Fibroblast of peridontal ligament (primary cell): ENCODE measurements around the gene CNOT3.

Experiments used
- DNase-seq: peaks from one replicate; pipeline ENCODE4 v3.0.0-alpha.2; 2010; ENCODE audit errors: extremely low read depth

Gene CNOT3

DNA sequence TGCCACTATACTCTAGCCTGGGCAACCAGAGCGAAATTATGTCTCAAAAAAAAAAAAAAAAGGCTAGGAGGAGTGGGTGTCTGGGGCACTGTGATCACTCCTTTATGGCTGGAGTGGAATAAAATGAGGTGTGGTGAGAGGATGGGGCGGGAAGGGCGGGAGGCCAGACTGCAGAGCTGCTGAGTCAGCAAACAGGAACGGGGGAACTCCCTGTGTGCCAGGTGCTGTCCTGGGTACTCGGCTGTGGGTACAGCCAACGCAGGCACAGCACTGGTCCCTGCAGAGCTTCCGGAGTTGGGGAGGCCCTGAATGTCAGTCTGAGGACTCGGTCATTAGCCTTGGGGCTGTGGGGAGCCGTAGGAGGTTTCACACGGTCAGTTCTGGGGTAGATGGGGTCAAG, 16.3 kb upstream of the CNOT3 start:
- no peak for DNase-seq

DNA sequence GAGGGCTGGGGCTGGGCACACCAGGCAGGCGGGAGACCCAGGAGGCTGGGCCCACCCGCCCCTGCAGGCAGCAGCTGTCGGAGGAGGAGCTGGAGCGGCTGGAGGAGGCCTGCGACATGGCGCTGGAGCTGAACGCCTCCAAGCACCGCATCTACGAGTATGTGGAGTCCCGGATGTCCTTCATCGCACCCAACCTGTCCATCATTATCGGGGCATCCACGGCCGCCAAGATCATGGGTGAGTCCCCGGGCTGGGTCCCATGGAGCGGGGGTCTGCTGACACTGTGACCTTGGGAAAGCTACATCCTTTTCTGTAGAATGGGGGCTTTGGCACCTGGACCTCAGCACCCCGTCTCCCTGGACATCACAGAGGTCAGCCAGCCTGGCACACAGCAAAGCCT, 13.9 kb upstream of the CNOT3 start:
- DNase-seq: no peak

DNA sequence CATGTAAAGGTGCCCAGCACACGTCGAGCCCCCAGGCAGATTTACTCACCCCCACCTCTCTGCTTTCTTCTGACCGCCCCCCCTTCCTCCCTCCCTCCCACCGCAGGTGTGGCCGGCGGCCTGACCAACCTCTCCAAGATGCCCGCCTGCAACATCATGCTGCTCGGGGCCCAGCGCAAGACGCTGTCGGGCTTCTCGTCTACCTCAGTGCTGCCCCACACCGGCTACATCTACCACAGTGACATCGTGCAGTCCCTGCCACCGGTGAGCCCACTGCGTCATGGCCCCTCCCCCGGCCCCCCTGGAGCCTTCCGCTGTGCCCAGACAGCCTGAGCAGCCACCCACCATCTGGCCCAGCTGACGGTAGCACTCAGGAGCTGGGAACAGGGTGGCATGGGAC, 13.2 kb upstream of the CNOT3 start:
- no peak for DNase-seq

DNA sequence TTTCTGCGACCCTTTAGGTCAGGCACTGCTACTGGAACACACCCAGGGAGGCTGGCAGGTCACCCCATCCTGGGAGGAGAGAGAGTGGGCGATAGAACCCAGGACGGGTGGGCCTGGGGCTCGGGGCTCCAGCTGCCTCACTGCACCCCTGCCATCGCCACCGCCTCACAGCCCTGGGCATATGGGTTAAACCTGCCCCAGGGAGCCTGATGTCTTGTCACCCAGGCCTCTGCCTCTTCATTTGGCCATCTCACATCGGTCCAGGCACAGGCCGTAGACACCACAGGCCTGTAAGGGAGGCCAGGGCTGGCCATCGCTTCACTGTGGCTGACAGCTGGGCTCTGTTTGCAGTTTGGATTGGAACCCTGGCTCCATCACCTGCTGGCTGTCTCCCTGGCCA, 11.8 kb upstream of the CNOT3 start:
- DNase-seq: no peak

DNA sequence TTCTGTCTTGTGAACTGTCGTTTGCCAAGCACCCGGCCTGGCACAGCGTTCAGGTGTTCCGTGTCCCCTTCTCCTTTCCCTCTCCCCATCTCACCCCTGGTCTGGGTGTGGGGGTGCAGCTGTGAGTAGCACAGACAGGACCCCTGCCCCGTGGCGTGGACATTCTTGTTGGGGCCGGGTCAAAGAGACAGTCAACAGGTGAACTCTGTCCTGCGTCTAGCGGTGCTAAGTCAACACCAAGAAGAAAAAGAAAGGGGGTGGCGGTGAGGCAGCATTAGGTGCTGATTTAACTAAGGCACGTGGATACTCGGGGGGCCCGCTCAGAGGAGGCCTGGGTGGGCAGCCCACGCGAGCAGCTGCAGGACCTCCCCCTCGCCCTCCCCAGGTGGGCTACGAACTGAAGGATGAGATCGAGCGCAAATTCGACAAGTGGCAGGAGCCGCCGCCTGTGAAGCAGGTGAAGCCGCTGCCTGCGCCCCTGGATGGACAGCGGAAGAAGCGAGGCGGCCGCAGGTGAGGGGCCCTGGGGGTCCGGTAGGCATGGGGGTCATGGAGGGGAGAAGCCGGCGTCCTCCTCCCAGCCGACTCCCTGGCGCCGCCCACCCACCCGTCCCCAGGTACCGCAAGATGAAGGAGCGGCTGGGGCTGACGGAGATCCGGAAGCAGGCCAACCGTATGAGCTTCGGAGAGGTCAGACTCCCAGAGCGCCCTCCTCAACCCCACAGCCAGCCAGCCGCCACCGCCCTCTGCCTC, 9.7 kb upstream of the CNOT3 start:
- no peak for DNase-seq

DNA sequence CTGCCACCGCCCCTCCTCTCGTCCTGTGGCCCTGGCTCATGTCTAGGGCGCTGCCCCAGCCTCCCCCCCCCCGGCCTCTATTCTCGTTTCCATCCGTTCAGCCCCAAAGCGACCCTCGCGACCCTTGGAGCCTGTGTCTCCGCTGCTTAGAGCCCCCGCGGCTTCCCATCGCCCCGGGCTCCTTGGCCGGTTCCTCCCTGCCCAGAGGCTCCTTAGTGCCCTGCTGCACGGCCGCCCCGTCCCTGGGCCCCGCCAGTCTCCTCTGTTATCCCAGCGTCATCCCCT, 9.2 kb upstream of the CNOT3 start:
- no peak for DNase-seq

DNA sequence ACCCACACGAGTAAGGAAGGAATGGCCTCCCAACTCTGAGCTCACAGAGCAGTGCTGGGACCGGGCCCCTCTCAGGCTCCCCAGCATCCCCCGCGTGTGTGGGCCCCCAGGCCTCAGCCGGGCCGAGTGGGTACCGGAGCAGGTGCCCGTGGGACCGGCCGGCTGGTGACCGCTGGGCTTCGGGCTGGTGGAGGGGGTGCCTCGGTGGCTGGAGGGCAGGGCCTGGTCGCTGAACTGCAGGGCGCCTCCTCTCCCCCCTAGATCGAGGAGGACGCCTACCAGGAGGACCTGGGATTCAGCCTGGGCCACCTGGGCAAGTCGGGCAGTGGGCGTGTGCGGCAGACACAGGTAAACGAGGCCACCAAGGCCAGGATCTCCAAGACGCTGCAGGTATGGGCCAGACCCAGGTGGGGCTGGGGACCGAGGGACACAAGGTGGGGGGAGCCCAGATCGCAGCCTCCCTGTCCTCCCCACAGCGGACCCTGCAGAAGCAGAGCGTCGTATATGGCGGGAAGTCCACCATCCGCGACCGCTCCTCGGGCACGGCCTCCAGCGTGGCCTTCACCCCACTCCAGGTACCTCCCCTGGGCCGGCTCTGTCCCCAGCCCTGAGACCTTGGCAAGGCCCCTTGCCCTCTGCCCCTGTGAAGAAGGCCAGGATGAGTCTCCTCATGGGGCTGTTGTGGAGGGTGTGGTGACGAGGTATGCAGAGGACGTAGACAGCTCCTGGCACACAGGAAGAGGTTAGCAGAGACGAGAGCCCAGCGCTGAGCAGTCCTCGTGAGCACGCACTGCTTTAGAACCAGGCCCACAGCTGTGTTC, 8.6 kb upstream of the CNOT3 start:
- DNase-seq: no peak

DNA sequence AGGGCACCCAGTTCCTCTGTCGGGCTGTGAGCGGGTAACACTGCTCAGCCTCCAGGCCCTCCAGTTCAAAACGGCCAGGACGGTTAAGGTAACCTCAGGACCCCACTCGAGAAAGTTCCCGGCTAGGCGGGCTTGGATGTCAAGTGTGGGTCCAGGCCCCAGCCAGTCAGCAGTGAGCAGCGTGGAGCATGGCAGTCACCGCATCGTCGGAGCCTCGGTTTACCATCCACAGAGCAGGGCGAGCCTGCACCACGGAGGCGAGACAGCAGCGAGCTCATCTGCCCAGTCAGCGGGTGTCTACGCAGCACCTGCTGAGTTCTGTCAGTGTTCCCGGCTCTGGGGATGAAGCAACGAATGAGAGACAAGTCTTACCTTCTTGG, 8.0 kb upstream of the CNOT3 start:
- DNase-seq: no peak

DNA sequence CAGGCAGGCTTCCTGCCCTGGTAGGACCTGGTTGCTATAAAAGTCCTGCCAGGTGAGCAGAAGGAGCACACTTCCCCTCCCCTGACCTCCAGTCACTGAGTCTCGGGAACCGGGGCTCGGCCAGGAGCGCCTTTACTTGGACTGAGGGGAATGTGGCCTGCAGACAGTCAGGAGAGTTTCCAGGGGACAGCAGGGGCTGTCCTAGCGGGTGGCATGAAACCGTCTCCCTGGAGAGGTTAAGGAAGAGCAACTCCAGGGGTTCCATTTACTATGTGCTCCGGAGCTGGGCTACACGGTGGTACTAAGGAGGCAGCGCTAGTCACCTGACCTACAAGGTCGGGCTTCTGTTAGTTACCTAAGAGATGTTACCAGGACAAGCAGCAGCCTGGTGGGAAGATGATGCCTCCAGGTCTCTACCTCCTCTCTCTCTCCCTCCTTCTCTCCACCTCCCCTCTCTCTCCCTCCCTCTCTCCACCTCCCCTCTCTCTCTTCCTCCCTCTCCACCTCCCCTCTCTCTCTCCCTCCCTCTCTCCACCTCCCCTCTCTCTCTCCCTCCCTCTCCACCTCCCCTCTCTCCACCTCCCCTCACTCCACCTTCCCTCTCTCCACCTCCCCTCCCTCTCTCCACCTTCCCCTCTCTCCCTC, 4.1 kb upstream of the CNOT3 start:
- DNase-seq: no peak

DNA sequence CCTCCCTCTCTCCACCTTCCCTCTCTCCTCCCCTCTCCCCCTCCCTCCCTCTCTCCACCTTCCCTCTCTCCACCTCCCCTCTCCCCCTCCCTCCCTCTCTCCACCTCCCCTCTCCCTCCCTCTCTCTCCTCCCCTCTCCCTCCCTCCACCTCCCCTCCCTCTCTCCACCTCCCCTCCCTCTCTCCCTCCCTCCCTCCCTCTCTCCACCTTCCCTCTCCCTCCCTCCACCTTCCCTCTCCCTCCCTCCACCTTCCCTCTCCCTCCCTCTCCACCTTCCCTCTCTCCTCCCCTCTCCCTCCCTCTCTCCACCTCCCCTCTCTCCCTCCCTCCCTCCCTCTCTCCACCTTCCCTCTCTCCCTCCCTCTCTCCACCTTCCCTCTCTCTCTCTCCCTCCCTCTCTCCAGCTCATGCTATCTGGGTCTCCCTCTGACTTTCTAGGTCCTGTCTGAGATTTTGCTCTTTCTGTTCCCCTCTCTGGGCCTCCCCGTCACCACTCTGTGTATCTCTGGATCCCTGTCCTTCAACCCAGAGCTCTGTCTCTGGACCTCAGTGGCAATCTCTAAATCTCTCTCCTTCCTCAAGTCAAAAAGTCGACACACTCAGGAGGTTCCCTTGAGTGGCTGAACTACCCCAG, 3.5 kb upstream of the CNOT3 start:
- no peak for DNase-seq

DNA sequence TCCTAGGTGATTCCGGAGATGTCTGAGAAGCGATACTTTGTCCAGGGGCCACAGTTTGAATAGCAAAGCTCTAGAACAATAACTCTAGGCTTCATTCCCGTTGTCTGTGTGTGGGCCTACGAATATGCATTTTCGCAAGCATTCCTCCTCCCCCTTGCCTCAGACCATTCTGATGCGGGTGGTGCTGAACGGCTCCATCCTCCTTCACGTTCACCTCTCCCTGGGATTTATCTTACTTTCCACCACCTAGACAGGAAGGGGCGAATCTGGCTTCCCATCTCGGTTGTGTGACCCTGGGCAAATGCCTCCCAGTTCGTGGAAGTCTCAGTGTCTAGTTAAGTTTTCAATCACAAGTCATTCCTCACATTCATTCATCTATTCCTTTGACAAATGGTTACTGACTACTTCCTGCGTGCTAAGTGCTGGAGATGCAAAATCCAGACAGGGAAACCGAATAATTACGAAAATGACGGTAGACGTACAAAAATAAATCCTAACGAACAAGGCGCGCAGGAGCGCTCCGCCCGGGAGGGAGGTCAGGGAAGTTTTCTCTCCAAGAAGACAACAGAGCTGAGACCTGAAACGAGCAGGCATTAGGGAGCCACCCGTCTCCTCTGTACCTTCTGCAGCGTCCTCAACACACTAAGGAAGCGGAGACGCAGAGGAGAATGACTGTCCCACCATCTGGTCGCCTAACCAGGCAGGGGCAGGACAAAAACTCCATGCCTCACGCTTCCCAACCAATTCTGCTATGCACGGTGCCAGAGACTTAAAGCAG, 1.3 kb upstream of the CNOT3 start:
- DNase-seq: peak; percentile 25

DNA sequence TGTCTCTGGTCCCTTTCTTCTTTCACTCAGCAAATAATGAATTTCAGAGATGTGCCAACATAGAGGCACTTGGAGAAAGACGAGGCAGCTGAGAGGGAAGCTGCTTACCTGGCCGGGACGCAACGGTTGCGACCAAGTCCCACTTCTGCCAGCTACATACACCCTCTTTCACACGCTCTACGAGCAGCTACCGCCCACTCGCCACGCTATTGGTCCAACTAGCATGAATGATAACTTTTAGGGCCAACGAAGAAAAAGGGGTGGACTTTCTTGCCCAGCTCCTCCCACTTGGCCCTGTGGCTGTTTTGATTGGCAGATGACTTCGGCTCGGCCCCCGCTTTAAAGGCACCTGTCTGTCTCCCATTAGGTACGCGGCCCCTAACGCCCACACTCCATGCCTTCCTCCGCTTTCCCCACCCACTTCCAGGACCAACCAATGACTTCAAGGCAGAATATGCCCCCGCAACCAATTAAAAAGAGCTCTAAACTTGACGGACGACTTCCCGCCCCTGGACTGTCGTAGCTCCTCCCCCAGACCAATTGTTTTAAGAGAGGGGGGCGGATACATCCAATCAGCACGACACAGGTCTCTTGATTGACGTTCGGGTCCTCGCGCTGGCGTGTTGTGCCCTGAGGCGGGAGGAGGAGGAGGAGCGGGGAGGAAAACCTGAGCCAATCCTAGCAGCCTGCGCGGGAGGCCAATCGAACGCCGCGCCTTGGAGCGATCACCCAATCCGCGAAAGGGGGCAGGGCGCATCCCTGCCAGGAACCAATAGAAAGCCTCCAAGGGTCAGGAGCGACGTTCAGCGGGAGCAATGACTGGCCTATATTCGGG, 481 bp upstream of the CNOT3 start:
- peak; percentile 100 for DNase-seq

DNA sequence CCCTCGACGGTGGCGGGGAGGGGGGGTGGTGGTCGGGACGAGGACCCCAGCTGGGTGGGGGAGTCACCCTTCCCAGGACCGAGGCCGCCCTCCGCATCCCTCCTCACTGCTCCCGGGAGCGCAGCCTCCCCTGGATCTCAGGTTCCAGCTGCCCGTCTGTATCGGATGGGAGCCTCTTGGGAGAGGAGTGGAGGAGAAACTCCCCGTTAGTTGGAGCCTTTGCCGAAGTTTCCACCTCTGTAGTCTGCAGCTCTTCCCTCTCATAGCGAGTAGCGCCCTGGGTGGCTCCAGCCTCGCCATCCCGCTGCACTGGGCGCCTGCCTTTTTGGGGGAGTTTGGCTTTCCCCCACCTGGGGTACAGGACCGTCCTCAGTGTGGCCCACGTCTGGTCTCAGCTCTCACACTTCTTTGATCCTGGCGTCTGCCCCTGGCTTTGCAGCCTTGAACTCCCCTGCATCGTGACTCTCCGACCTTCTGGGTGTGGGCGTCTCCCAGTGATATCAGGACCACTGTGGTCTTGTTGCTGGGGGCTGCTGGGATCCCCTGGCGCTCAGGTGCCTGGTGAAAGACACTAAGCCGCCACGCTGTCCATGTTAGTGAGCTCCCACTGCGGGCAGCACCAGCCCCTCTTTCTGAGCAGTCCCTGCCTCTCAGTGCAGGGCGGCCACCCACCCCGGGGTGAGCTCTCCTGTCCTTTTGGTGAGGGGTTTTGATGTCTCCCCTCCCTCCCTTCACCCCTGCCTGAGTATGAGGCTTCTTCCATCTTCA, 1.1 kb downstream of the CNOT3 start:
- DNase-seq: no peak

DNA sequence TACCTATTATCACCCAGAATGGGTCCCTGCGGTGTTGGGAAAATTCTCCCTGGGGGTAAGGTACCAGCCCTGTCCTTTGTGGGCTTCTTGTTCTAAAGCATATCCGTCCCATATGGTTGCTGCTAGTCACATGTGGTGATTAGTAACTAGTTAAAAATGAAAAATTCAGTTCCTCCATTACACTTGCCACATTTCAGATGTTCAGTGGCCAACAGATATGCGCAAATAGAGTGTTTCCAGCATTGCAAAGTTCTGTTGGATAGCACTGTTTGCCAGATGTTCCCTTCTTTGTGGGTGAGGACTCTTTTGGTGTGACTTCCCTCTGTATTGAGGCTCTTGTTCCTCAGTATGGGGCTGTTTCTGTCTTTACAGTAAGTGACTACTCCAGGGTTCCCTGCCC, 3.8 kb downstream of the CNOT3 start:
- DNase-seq: peak; percentile 49

DNA sequence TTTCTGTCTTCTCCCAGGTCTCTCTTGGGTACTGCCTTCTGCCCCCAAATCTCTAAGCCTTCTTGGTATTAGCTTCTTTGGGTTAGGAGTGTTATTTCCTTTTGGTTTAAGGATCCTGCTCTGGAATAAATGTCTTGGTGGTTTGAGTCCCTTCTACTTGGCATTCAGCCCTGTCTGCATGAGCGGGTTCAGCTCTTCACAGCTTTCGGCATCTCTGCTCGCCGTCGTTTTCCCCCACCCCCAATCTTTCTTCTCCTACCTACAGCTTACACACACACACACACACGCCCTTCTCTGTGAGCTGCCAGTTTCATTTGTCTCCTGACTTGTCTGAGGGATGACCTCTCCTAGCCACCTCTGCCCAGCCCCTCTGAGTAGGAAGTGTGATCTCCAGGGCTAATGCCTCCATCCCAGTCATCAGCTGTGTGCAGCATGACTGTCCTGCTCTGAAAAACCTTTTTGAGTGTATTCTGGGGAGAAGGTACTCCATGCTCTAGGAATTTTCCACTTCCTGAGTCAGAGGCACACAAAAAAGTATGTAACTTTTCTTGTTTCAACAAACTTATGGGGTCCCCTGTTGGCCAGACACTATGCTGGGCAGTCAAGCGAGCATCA, 4.7 kb downstream of the CNOT3 start:
- no peak for DNase-seq

DNA sequence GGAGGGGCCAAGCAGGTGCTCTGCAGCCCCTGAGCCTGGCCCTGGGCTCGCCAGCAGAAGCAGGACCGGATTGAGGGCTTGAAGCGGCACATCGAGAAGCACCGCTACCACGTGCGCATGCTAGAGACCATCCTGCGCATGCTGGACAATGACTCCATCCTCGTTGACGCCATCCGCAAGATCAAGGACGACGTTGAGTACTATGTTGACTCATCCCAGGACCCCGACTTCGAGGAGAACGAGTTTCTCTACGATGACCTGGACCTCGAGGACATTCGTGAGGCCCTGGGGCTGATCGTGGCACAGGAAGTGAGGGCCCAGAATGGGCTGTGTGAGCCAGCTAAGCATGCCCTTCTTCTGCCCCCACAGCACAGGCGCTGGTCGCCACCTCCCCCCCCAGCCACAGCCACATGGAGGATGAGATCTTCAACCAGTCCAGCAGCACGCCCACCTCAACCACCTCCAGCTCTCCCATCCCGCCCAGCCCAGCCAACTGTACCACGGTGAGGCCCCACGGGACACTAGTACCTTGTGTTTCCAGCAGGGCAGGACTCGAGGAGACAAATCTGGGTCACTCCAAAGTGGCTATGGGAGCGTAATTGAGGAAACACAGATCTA, 8.1 kb downstream of the CNOT3 start:
- no peak for DNase-seq

DNA sequence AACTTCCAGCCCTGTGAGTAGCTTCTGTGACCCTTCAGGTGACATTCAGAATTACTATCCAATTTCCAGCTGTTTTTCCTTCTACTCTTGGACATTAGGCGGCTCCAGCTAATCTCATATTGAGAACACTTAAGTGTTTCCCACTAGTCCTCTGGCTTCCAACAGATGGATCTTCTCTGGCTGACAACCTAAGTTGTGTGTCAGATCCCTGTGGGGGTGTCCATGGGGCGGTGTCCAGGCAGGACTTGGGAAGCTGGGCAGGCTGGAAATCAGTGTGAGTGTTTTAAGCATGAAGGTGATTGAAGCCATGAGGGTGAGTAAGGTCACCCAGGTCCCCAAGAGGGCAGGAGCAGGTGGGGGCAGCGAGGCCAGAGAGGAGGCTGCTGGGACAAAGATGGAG, 10.1 kb downstream of the CNOT3 start:
- DNase-seq: no peak

DNA sequence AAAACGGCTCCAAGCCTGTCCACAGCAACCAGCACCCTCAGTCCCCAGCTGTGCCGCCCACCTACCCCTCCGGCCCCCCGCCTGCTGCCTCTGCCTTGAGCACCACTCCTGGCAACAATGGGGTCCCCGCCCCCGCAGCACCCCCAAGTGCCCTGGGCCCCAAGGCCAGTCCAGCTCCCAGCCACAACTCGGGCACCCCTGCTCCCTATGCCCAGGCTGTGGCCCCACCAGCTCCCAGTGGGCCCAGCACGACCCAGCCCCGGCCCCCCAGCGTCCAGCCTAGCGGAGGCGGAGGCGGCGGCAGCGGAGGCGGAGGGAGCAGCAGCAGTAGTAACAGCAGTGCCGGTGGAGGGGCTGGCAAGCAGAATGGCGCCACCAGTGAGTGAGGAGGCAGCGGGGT, 10.6 kb downstream of the CNOT3 start:
- DNase-seq: no peak
